Activated CD4-positive, alpha-beta memory T cell treated with anti-CD3 and anti-CD28 coated beads for 36 hours (primary cell): Measurements from ENCODE around the gene SHQ1. TPM values are rescaled to one million over a fixed set of nuclear protein-coding genes. Genes with fewer than 3 reads are reported as not detected.
"Not testable (repeated sequence)": the region's sequence is repeated elsewhere in the genome, so short reads cannot be mapped to it uniquely, and the experiment has no call there.

Experiments
- CTCF ChIA-PET: fragments of 350-600 bp; sonication (Branson Sonifier 250); formaldehyde crosslinking; loops from one replicate; lab custom pipeline; 2021; ENCODE audit warnings: antibody characterized with exemption, inconsistent platforms; lab: Charles Lee
- POLR2A ChIA-PET: fragments of 350-600 bp; sonication (Branson Sonifier 250); formaldehyde crosslinking; loops from one replicate; lab custom pipeline; 2021; ENCODE audit warnings: antibody characterized with exemption; lab: Charles Lee
- DNase-seq: peaks from one replicate; pipeline ENCODE4 v3.0.0-alpha.2; 2020
- H3K27ac Mint-ChIP-seq: one replicate; pipeline ENCODE4 v1.8.0; 2021; ENCODE audit warnings: mixed read lengths
- H3K27me3 Mint-ChIP-seq: one replicate; pipeline ENCODE4 v1.8.0; 2021; ENCODE audit warnings: mixed read lengths
- H3K36me3 Mint-ChIP-seq: one replicate; pipeline ENCODE4 v1.8.0; 2021; ENCODE audit warnings: mixed read lengths
- H3K4me1 Mint-ChIP-seq: one replicate; pipeline ENCODE4 v1.8.0; 2021; ENCODE audit warnings: low read depth, mixed read lengths
- H3K4me3 Mint-ChIP-seq: one replicate; pipeline ENCODE4 v1.8.0; 2021; ENCODE audit warnings: mild to moderate bottlenecking, mixed read lengths
- H3K9me3 Mint-ChIP-seq: one replicate; pipeline ENCODE4 v1.8.0; 2021; ENCODE audit warnings: mixed read lengths
- intact Hi-C: fragments of 100-400 bp; cut with micrococcal nuclease; formaldehyde crosslinking; loops from one replicate; pipeline ENCODE4 v1.15.1; 2023
- total RNA-seq, 2 experiments: library from RNA; stranded (reverse); gene quantifications; one replicate each; pipeline ENCODE4 v1.2.3, GENCODE V29; 2021

The SHQ1 gene
- total RNA-seq, 2 experiments from 2014 or later = 27.9 to 30.1 TPM

- Mint-ChIP-seq H3K27ac (peak overlapping the region; percentile 3), H3K4me1 (peaks cover 17% of the 10 kb centered on the region), H3K9me3 (no peaks in the 10 kb centered on the region), H3K4me3 (no peak overlapping the region), H3K36me3 (no peaks in the 10 kb centered on the region), H3K27me3 (no peaks in the 10 kb centered on the region)
- DNase-seq = peak; percentile 20
- ChIA-PET CTCF (interaction anchor here (0.6 to 1.3 kb wide), 4 partner anchors 15 to 99 kb away, joined by 3 to 4 read pairs (median 4); no protein-coding TSS in a partner anchor), POLR2A (interaction anchor here (1.3 kb wide), 2 partner anchors 90 to 312 kb away, joined by 3 read pairs; no protein-coding TSS in a partner anchor)
- intact Hi-C loops = loop anchor here (1.0 to 2.0 kb wide), 4 partner anchors 34 to 250 kb away; partner anchors contain the start of gene SHQ1
These were observed 125.1 kb downstream of the SHQ1 start for GRCh38 chr3:72722930-72723726.

- H3K27me3 Mint-ChIP-seq = no peaks in the 10 kb centered on the region
- ChIA-PET CTCF (interaction anchor here (1.2 kb wide), 1 partner anchor 56 kb away, joined by 4 read pairs; no protein-coding TSS in a partner anchor), POLR2A (no interaction called here)
- DNase-seq = no peak
- no peaks in the 10 kb centered on the region for H3K9me3 Mint-ChIP-seq
- H3K27ac Mint-ChIP-seq = no peak overlapping the region
- intact Hi-C loops = loop anchor here (2.0 kb wide), 1 partner anchor 127 kb away; the partner anchor contains the start of gene SHQ1
- peaks cover 17% of the 10 kb centered on the region for H3K4me1 Mint-ChIP-seq
- H3K4me3 Mint-ChIP-seq = no peak overlapping the region
- H3K36me3 Mint-ChIP-seq = no peaks in the 10 kb centered on the region
These were observed 126.4 kb downstream of the SHQ1 start for GRCh38 chr3:72721683-72722381.

DNA sequence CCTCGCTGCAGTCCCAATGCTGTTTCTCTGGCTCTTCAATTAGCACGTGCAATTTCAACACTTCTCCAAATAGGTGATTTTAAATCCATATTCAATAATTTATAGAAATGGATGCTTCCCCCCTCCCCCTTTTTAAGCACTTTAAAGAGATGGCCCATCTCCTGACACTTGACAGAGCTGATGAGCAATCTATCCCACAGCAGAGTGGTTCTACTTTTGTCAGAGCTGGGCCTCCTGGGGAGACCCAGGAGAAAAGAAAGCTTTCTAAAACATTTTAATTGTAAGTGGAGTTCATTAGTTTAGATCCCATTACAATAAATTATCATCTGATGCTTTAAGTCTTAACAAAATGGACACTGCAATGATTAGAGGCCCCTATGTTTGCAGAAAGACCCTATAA, 127.7 kb downstream of the SHQ1 start:
- Mint-ChIP-seq H3K4me1 (peaks cover 17% of the 10 kb centered on the region), H3K27me3 (no peaks in the 10 kb centered on the region), H3K36me3 (peaks cover 2% of the 10 kb centered on the region), H3K9me3 (peaks cover 6% of the 10 kb centered on the region), H3K4me3 (no peak overlapping the region), H3K27ac (no peak overlapping the region)
- POLR2A ChIA-PET = no interaction called here
- intact Hi-C loops = no loop called here
- CTCF ChIA-PET = interaction anchor here (0.6 to 1.0 kb wide), 3 partner anchors 48 to 103 kb away, joined by 3 to 4 read pairs (median 3); no protein-coding TSS in a partner anchor
- DNase-seq = no peak

- Mint-ChIP-seq H3K4me3 (no peak overlapping the region), H3K4me1 (peaks cover 14% of the 10 kb centered on the region), H3K36me3 (peaks cover 6% of the 10 kb centered on the region), H3K27ac (no peak overlapping the region), H3K27me3 (no peaks in the 10 kb centered on the region), H3K9me3 (peaks cover 13% of the 10 kb centered on the region)
- CTCF ChIA-PET = interaction anchor here (0.7 kb wide), 1 partner anchor 176 kb away, joined by 3 read pairs; no protein-coding TSS in a partner anchor
- intact Hi-C loops = no loop called here
- POLR2A ChIA-PET = no interaction called here
- no peak for DNase-seq
These were observed 129.1 kb downstream of the SHQ1 start for GRCh38 chr3:72719137-72719536.

DNA sequence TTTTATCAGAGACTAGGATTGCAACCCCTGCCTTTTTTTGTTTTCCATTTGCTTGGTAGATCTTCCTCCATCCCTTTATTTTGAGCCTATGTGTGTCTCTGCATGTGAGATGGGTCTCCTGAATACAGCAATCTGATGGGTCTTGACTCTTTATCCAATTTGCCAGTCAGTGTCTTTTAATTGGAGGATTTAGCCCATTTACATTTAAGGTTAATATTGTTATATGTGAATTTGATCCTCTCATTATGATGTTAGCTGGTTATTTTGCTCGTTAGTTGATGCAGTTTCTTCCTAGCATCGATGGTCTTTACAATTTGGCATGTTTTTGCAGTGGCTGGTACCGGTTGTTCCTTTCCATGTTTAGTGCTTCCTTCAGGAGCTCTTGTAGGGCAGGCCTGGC, 134.1 kb downstream of the SHQ1 start:
- CTCF ChIA-PET, H3K27me3 Mint-ChIP-seq, H3K27ac Mint-ChIP-seq, H3K4me1 Mint-ChIP-seq, DNase-seq, H3K36me3 Mint-ChIP-seq, intact Hi-C loops, H3K4me3 Mint-ChIP-seq, POLR2A ChIA-PET: not testable (repeated sequence)
- peaks cover 18% of the 10 kb centered on the region for H3K9me3 Mint-ChIP-seq

- H3K4me3 Mint-ChIP-seq, POLR2A ChIA-PET, intact Hi-C loops, H3K27ac Mint-ChIP-seq, CTCF ChIA-PET, DNase-seq, H3K36me3 Mint-ChIP-seq, H3K4me1 Mint-ChIP-seq, H3K27me3 Mint-ChIP-seq: not testable (repeated sequence)
- peaks cover 12% of the 10 kb centered on the region for H3K9me3 Mint-ChIP-seq
These were observed 137.8 kb downstream of the SHQ1 start for GRCh38 chr3:72710471-72710870.

DNA sequence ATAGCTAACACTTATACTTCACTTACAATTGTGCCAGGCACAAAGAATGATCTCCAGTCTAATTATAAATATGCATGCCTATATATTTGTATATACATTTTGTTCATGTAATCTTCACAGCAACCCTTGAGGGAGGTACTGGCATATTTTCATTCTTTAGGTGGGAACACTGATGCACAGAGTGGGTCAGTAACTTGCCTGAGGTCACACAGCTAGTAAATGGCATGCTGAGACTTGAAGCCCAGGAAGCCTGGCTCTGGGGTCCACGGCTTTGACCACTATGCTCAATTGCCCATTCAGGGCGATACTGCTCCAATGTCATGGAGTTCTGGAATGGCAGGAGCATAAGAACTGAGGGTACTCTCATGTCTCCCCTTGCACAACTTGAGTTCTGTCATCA, 139.8 kb downstream of the SHQ1 start:
- ChIA-PET POLR2A (no interaction called here), CTCF (no interaction called here)
- intact Hi-C loops = no loop called here
- Mint-ChIP-seq H3K27ac (no peak overlapping the region), H3K9me3 (peaks cover 5% of the 10 kb centered on the region), H3K27me3 (no peaks in the 10 kb centered on the region), H3K4me3 (no peak overlapping the region), H3K36me3 (no peaks in the 10 kb centered on the region), H3K4me1 (no peaks in the 10 kb centered on the region)
- DNase-seq = no peak

GRCh38 chr3:72702997-72703396, 145.2 kb downstream of the SHQ1 start:
- no peaks in the 10 kb centered on the region for H3K9me3 Mint-ChIP-seq
- H3K36me3 Mint-ChIP-seq = no peaks in the 10 kb centered on the region
- CTCF ChIA-PET = no interaction called here
- POLR2A ChIA-PET = no interaction called here
- intact Hi-C loops = no loop called here
- H3K27ac Mint-ChIP-seq = no peak overlapping the region
- H3K4me3 Mint-ChIP-seq = no peak overlapping the region
- no peaks in the 10 kb centered on the region for H3K27me3 Mint-ChIP-seq
- H3K4me1 Mint-ChIP-seq = no peaks in the 10 kb centered on the region
- no peak for DNase-seq

DNA sequence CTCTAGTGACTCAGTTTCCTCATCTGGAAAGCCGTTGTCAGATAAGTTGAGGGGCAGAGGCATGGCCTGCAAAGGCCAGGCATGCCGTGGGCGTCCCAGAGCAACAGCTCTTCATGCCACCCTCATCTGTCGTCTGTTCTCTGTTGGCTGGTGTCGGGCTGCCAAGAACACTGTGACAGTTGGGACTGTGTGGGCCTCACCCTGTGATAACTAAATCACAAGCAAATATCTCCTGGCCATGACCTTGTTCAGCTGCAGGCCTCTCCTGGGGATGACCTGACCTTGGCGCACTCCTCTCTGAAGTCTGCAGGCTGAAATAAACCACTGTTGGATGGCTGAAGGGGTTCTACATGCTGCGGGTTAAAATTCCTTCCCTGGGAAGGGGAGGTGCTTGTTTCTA, 145.9 kb downstream of the SHQ1 start:
- intact Hi-C loops = no loop called here
- no peaks in the 10 kb centered on the region for H3K9me3 Mint-ChIP-seq
- CTCF ChIA-PET = no interaction called here
- no peak overlapping the region for H3K27ac Mint-ChIP-seq
- no peaks in the 10 kb centered on the region for H3K27me3 Mint-ChIP-seq
- H3K4me3 Mint-ChIP-seq = no peak overlapping the region
- H3K4me1 Mint-ChIP-seq = no peaks in the 10 kb centered on the region
- no peak for DNase-seq
- no peaks in the 10 kb centered on the region for H3K36me3 Mint-ChIP-seq
- POLR2A ChIA-PET = no interaction called here

DNA sequence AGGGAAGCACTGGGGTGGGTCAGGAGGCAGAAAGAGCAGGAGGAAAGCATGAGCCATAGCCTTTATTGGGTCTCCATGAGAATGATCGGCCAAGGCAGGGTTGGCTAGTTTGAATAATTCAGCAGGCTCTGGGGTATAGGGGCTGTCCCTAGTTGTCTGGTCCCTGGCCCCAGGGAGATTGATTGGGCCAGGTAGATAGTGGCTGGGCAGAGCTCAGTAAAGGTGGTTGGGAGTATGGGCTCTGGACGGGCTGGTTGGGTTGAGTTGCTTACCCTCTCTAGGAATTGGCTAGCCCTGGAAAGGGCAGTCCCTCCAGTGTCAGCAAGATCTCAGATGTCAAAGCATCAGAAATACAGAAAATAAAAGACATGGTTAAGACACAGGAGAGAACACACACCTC, 148.1 kb downstream of the SHQ1 start:
- ChIA-PET CTCF (interaction anchor here (0.7 kb wide), 1 partner anchor 558 kb away, joined by 4 read pairs; no protein-coding TSS in a partner anchor), POLR2A (no interaction called here)
- Mint-ChIP-seq H3K27me3 (no peaks in the 10 kb centered on the region), H3K27ac (no peak overlapping the region), H3K36me3 (no peaks in the 10 kb centered on the region), H3K4me1 (no peaks in the 10 kb centered on the region), H3K9me3 (no peaks in the 10 kb centered on the region), H3K4me3 (no peak overlapping the region)
- no peak for DNase-seq
- intact Hi-C loops = no loop called here

- no peaks in the 10 kb centered on the region for H3K9me3 Mint-ChIP-seq
- no peaks in the 10 kb centered on the region for H3K36me3 Mint-ChIP-seq
- ChIA-PET CTCF (no interaction called here), POLR2A (no interaction called here)
- no peak for DNase-seq
- no peaks in the 10 kb centered on the region for H3K4me1 Mint-ChIP-seq
- intact Hi-C loops = no loop called here
- no peak overlapping the region for H3K4me3 Mint-ChIP-seq
- H3K27me3 Mint-ChIP-seq = no peaks in the 10 kb centered on the region
- no peak overlapping the region for H3K27ac Mint-ChIP-seq
These were observed 148.6 kb downstream of the SHQ1 start for GRCh38 chr3:72699631-72700030.
